Pons (tissue), 1 donor: ENCODE results near the gene OTUD5.
A peak's percentile ranks its signal among the peaks of the same experiment; 100 is the strongest.
"Not testable (repeated sequence)": the region's sequence is repeated elsewhere in the genome, so short reads cannot be mapped to it uniquely, and the experiment has no call there.

ENCODE experiments used
- DNase-seq: peaks from one replicate; pipeline ENCODE4 v3.0.0-alpha.2; 2016; ENCODE audit warnings: low spot score

OTUD5 gene, protein sequence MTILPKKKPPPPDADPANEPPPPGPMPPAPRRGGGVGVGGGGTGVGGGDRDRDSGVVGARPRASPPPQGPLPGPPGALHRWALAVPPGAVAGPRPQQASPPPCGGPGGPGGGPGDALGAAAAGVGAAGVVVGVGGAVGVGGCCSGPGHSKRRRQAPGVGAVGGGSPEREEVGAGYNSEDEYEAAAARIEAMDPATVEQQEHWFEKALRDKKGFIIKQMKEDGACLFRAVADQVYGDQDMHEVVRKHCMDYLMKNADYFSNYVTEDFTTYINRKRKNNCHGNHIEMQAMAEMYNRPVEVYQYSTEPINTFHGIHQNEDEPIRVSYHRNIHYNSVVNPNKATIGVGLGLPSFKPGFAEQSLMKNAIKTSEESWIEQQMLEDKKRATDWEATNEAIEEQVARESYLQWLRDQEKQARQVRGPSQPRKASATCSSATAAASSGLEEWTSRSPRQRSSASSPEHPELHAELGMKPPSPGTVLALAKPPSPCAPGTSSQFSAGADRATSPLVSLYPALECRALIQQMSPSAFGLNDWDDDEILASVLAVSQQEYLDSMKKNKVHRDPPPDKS

DNA sequence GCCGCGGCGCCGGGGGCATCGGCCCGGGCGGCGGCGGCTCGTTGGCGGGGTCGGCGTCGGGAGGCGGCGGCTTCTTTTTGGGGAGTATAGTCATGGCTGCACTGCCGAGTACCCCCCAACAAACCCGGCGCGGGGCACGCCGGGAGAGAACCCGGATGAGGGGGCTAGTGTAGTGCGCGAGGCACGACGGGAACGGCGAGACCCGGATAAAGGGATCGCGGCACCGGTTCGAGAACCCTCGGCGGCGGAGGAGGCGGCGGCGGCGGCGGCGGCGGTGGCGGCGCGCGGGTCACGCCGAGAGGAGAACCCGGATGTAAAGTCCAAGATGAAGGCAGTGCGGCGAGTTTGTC lies at the start of gene OTUD5:
Gene OTUD5 (minus strand): TSS at position 131 of the 350 bp plus-strand sequence. CDS start 37 bp downstream, at position 94.
- no peak for DNase-seq

- DNase-seq: no peak
These were observed 46.3 kb upstream of the OTUD5 start for GRCh38 chrX:49003696-49004095.

DNA sequence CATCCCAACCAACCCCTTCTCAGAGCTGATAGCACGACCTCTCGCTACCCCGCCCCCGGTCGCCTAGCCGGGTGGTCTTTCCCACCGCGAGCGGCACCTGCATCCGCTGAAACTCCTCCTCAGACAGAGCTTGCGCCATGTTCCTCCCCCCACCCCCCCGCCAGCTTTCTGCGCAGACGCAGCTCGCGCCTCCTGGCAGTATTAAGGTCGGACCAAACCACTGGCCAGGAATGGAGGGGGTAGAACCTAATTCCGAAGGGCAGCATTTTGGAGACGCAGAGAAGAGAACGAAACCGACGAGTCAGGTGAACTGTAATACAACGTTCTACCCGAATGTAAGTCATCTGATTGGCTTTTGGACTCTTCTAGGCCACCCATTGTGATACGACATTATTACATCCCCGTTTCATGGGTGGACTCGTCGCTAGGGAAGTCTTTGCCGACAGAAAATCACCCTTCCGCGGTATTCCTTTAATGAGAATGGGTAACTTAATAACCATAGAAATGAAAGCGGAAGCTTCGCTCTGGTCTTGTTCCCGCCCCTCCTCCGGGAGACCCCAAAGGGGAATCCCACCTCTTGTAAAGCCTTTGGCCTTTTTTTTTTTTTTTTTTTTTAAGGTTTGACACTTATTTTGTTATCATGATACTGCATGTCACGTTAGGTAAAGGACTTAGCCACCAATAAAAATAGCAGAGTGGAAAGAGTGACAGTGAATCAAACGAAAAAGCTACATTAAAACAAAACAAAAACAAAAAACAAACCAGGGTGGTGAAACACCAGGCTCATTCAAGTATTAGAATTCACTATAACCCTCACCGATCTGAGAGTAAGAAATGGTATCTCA lies 44.9 kb upstream of the OTUD5 start, which contains the start of gene GRIPAP1:
Gene GRIPAP1 (minus strand): TSS at position 174 of the 845 bp plus-strand sequence. CDS start 35 bp downstream, at position 139.
- peak; percentile 84 for DNase-seq

DNA sequence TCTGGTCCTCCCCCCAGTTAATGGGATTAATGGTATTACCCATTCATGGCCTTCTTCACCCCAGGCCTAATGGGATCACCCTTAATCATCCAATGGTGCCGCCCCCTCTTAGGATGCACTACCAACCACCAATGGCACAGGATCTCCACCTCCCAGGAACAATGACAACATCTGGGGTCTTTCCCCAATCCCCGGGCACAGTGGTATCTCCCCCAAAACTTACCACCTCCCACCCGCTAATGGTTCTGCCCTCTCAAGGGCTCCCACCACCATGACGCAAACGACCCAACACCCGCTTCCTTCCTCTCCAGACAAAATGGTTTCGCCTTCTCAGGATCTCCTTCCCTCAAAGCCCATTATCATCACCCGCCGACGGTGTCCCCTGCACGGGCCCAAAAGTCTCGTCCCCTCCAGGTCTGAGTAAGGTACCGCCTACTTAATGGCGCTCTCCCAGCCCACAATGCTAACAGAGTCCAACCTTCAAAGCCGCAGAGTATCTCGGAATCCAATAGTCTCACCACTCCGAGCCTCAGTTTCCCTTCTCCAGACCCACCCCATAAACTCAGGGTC lies 44.2 kb upstream of the OTUD5 start:
- peak; percentile 7 for DNase-seq

- DNase-seq: no peak
These were observed 43.2 kb upstream of the OTUD5 start for GRCh38 chrX:49000636-49001035.

DNA sequence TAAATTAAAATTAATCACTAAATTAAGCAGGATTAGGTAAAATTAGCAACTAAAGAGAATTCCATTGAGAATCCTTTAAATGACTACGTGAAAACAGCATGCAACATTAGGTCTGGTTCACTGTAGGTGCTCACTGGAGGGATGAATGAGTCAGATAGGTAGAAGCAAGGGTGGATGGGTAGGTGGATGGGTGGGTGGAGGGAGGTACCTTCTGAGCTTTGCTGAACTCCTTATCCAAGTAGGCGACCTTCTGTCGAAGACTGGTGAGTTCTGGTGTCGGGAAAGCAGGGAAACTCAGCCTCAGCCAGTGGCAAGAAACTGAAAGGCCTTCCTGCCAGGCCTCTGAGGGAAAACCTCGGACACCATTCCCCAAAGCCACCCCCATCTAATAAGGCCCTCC lies 41.6 kb upstream of the OTUD5 start:
- no peak for DNase-seq

DNA sequence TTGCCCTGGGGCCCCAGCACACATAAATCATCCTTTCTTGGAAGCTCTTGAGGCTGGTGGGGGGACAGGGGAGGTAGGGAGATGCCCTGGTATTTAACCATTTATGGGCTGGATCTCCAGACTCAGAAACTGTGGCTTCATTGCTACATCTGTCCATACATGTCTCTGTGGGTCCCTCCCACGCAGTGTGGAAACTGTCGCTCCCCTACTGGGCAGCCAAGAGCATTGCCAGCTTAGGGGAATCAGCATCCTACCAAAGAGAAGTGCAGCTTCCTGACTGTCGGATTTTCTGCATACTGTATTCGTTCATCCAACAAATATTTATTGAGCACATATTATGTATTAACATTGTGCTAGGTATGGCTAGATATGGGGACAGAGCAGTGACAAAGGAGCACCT lies 41.0 kb upstream of the OTUD5 start:
- no peak for DNase-seq

DNA sequence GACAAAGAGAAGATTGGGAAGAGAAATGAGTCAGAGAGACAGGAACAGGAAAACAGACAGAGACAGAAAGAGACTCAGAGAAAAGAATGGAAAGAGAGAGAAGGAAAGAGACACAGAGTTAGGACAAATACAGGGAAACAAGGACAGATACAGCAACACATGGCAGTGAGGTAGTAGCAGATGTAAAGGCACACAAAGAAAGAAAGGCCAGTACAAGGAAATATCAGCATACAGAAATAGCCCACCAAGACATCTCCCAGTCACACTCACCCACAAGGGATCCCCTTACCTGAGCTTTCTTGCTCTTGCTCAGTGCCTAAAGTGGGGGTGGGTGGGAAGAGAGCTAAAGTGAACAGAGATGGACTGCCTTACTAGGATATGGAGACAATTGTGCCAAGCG lies 40.5 kb upstream of the OTUD5 start:
- DNase-seq: no peak

DNA sequence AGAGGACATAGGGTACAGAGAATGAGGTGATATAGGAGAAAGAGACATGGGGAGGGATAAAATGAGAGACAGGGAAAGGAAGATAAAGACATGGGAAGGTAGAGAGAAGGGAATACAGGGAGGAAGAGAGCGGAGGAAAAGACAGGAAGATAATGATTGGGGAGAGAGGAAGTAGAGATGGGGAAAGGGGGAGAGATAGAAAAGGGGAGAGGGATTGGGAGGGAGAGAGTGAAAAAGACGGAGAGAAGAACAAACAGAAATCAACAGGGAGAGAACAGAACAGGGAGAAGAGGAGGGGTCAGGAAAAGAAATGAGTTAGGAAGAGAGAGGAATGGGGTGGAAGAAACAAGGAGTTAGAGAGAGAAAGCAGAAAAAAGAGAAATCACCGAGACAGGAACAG lies 40.0 kb upstream of the OTUD5 start:
- no peak for DNase-seq

DNA sequence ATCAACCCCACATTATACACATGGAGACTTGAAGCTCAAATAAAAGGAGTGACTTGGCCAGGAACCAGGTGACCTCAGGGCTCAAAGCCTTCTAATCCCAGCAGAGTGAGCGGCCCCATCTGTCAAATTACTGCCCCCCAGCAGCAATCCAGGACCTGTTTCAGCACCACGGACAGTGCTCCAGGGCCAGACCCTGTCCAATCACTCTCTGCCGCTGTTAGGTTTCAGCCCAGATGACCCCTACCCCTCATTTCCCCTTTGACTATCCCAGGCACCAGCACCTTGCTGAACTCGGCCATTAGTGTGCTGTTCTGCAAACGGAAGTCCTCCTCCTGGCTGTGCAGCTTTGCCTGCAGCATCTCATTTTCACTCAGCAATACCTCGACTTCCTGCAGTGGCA lies 39.6 kb upstream of the OTUD5 start:
- DNase-seq: no peak

DNA sequence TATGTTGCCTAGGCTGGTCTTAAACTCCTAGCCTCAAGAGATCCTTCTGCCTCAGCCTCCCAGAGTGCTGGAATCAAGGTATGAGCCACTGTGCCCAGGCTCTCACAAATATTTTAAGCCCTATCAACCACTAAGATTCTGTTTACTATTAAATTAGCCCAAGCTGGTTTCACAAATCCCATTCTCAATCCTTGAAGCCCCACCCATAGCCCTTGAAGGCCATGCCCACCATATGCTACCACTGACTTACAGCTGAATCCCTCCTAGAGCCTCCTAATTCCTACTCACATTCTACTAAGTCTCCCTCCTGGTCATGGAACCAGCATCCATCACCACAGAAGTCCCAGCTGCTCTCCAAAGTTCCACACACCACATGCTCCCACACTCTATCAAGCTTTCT lies 34.9 kb upstream of the OTUD5 start:
- no peak for DNase-seq

- no peak for DNase-seq
These were observed 32.1 kb upstream of the OTUD5 start for GRCh38 chrX:48989483-48989882.

GRCh38 chrX:48983896-48984295 lies 26.5 kb upstream of the OTUD5 start:
- no peak for DNase-seq

DNA sequence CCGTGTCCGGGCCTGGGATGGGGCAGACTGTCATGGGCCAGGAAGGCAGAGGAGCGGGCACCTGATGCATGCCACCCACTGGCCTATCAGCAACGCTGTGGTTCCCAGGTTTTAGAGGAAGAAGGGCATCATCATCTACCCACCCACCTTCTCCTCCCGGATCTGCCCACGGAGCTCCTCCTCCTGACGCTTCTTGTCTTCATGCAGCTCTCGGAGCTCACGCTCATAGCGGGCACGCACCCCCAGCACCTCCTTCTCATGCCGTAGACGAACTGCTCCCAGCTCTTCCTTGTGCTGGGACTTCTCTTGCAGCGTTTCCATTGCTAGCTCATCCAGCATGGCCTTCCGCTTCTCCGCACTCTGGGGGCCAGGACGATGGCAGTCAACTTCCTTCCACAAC lies 25.7 kb upstream of the OTUD5 start:
- DNase-seq: no peak

GRCh38 chrX:48981178-48981577 lies 23.8 kb upstream of the OTUD5 start:
- DNase-seq: no peak

- DNase-seq: not testable (repeated sequence)
These were observed 22.9 kb upstream of the OTUD5 start for GRCh38 chrX:48980341-48980740.

DNA sequence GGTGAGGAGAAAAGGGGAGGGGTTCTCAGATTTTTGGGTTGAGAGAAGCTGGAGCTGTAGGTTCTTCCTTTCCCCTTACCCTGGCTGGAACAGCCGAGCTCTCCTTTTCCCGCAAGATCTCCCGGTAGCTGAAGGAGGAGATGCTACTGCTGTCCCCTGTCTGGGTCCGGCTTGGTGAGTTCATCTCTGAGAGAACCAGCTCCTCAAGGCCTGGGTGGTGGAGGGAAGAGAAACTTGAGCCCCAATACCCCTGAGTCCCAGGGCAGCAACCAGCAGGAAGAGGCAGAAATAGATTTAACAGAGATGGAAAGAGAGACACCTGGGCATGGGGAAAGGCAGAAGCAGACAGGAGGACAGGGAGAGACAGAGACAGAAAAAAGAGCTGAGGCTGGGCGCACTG lies 20.8 kb upstream of the OTUD5 start:
- DNase-seq: no peak

DNA sequence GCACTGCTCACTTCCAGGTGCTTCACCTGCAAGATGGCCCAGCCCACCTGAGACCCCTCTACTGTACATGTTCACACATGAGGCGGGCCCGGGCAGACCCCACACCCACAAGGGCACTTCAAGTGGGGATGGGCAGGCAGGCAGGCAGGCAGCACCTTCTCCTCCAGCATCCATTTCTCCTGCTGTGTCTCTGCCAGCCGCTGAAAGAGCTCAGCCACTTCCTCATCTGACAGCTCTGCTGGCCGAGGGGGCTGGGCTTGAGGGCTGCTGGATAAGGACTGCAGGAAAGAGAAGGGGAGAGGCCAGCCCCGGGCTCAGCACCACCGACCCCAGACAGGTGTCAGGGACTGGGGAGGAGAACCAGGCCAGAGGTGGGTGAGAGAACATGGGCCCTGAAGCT lies 18.7 kb upstream of the OTUD5 start:
- DNase-seq: no peak

DNA sequence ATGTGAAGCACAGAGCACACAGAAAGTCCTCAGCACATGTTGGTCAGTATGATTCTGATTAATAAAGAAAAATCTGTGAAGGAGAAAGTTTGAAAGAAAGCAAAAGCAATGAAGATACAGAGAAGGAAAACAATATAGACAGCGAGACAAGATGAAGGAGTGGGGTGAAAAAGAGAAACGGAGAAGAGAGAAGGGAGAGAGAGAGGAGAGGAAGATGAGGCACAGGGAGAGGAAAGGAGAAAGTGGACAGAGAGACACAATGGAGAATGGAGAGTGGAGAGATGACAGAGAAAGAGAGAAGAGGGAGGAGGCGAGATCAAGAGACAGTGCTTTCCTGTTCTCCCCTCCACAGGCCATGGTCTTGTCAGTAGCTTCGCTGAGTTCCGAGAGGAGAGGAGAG lies 18.1 kb upstream of the OTUD5 start:
- no peak for DNase-seq

DNA sequence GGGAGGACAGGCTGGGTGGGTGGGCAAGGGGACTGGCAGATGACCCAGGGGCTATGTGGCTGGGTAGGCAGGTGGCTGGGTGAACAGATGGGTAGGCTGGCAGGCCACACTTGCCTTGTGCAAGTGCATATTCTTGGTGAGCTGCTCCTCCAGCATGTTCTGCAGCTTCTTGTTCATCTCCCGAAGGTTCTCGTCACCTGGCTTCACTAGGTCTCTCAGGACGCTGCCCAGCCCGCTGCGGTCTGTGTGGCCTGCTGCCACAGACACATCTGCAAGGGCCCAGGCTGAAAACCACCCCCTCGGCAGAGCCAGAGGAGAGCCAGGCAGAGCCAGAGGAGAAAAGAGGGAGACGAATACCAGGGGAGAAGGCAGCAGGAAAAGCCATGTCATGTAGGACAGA lies 17.6 kb upstream of the OTUD5 start:
- no peak for DNase-seq

DNA sequence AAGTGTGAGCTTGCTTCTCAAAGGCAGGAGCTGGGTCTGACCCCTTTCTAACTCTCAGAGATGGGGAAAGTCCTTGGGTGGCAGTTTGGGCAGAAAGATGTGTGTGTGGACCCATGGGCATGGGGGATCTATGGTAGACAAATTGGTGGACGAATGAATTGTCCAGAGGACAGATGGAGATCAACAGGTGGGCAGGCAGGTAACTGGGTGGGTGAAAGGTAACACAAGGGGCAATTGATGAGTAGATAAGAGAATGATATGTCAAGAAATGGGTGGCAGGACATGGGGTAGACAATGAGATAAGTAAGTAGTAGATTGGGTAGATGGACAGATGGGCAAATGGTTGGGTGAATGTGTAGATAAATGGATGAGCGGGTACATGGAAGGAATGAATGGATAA lies 17.2 kb upstream of the OTUD5 start:
- DNase-seq: no peak

GRCh38 chrX:48974033-48974432 lies 16.6 kb upstream of the OTUD5 start:
- no peak for DNase-seq
